ENCODE measurements around the gene LRP1B.

Gene LRP1B

DNA sequence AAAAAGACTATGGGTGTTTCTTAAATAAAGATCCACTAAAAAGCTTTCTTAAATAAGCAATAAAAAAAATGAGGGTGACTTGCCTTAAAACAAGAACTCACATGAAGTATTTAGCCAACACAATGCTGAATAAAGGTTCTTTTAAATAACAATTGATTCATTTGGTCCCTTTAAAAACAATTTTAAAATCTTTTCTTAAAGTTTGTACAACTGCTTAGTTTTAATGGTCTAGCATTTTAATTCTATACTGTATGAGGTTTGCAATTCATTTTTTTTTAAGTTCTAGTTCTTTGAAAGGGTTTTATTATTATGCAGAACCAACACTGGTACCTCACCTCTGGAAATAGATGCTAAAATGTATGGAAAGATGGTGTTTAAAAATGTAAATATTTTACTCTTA is 1017.5 kb downstream of the LRP1B start:
- no peaks in the 10 kb centered on the region for H3K79me2 ChIP-seq (ENCODE audit: control insufficient read depth, low read length)
- H3K9me3 ChIP-seq (ENCODE audit: control insufficient read depth, insufficient read depth, low read length), result peaks cover 3% of the 10 kb centered on the region; the same call in 1 of the 2 replicates
- no peaks in the 10 kb centered on the region for H3K4me1 ChIP-seq (ENCODE audit: control insufficient read depth, low read length)
- no peak for TF ChIP-seq EZH2phosphoT487 (IDR thresholded peaks at IDR 0.05; ENCODE audit: borderline replicate concordance, low read length)
- TF ChIP-seq, protein P1, sequence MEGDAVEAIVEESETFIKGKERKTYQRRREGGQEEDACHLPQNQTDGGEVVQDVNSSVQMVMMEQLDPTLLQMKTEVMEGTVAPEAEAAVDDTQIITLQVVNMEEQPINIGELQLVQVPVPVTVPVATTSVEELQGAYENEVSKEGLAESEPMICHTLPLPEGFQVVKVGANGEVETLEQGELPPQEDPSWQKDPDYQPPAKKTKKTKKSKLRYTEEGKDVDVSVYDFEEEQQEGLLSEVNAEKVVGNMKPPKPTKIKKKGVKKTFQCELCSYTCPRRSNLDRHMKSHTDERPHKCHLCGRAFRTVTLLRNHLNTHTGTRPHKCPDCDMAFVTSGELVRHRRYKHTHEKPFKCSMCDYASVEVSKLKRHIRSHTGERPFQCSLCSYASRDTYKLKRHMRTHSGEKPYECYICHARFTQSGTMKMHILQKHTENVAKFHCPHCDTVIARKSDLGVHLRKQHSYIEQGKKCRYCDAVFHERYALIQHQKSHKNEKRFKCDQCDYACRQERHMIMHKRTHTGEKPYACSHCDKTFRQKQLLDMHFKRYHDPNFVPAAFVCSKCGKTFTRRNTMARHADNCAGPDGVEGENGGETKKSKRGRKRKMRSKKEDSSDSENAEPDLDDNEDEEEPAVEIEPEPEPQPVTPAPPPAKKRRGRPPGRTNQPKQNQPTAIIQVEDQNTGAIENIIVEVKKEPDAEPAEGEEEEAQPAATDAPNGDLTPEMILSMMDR (IDR thresholded peaks at IDR 0.05; ENCODE audit: low read depth, low read length, poor library complexity, severe bottlenecking), result no peak
- no peaks in the 10 kb centered on the region for H3K36me3 ChIP-seq (ENCODE audit: control insufficient read depth, low read length)
- no peak overlapping the region for H3K27ac ChIP-seq (ENCODE audit: low read depth, low read length)
- no peaks in the 10 kb centered on the region; the same call in 1 of the 2 replicates for H3K9me2 ChIP-seq (replicated peaks; ENCODE audit: control insufficient read depth, low read length)
- no peaks in the 10 kb centered on the region for H3F3A ChIP-seq (ENCODE audit: control insufficient read depth, insufficient read depth)
- no peak overlapping the region for H3K4me2 ChIP-seq (ENCODE audit: low read length)
- no peaks in the 10 kb centered on the region for H3K27me3 ChIP-seq (ENCODE audit: control insufficient read depth, low read length)
- no peak overlapping the region for H3K4me3 ChIP-seq (ENCODE audit: low read length)
- H4K20me1 ChIP-seq (ENCODE audit: control insufficient read depth, insufficient read depth, low read depth, low read length), result no peaks in the 10 kb centered on the region

DNA sequence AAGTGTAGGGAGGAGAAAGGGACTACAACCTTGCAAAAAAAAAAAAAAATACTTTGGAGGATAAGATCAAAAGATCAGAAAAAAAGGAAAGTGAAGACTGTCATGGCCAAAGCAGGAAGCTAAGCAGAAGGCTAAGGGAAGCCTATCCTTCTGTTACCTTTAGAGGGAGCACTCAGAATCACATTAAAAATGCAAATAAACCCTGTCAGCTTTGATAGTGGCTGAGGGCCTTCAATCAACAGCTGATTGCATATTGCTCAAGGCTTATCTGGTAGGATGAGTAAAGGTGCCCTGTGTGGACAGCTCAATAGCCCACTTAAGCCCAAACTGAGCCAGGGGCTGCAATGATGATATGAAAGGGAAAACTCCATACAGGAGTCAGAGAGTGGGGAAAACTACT is 1021.2 kb downstream of the LRP1B start:
- H3K27ac ChIP-seq (ENCODE audit: low read depth, low read length), result no peak overlapping the region
- H3K27me3 ChIP-seq (ENCODE audit: control insufficient read depth, low read length), result no peaks in the 10 kb centered on the region
- no peaks in the 10 kb centered on the region for H3K79me2 ChIP-seq (ENCODE audit: control insufficient read depth, low read length)
- H3K9me2 ChIP-seq (replicated peaks; ENCODE audit: control insufficient read depth, low read length), result no peaks in the 10 kb centered on the region; the same call in 1 of the 2 replicates
- TF ChIP-seq, protein P1 (IDR thresholded peaks at IDR 0.05; ENCODE audit: low read depth, low read length, poor library complexity, severe bottlenecking), result no peak
- TF ChIP-seq EZH2phosphoT487 (IDR thresholded peaks at IDR 0.05; ENCODE audit: borderline replicate concordance, low read length), result no peak
- H3K4me2 ChIP-seq (ENCODE audit: low read length), result no peak overlapping the region
- H3K4me3 ChIP-seq (ENCODE audit: low read length), result no peak overlapping the region
- peaks cover 3% of the 10 kb centered on the region; the same call in 1 of the 2 replicates for H3K9me3 ChIP-seq (ENCODE audit: control insufficient read depth, insufficient read depth, low read length)
- no peaks in the 10 kb centered on the region for H3K36me3 ChIP-seq (ENCODE audit: control insufficient read depth, low read length)
- H3K4me1 ChIP-seq (ENCODE audit: control insufficient read depth, low read length), result no peaks in the 10 kb centered on the region
- no peaks in the 10 kb centered on the region for H3F3A ChIP-seq (ENCODE audit: control insufficient read depth, insufficient read depth)
- H4K20me1 ChIP-seq (ENCODE audit: control insufficient read depth, insufficient read depth, low read depth, low read length), result no peaks in the 10 kb centered on the region

DNA sequence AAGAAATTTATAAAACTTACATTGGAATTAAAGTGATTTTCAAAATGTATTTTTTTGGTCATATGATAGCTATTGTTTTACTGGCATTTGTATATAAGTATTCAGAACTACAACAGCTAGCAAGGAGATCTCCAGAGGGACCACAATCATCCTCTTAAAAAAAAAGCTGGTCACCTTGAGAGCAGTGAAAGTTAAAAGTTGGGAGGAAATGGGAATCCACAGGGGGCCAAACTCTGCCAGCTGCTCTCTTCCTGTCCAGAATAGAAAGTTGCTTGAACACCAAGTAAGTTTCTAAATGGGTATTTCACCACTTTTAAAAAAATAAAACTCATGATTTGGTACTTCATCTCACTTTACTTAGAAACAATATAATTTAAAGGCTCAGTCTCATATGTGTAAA is 1025.1 kb downstream of the LRP1B start:
- Histone ChIP-seq H3F3A (ENCODE audit: control insufficient read depth, insufficient read depth) (no peaks in the 10 kb centered on the region), H3K4me3 (ENCODE audit: low read length) (no peak overlapping the region), H3K79me2 (ENCODE audit: control insufficient read depth, low read length) (no peaks in the 10 kb centered on the region), H3K9me3 (ENCODE audit: control insufficient read depth, insufficient read depth, low read length) (no peaks in the 10 kb centered on the region; the same call in 1 of the 2 replicates), H3K4me2 (ENCODE audit: low read length) (no peak overlapping the region), H3K4me1 (ENCODE audit: control insufficient read depth, low read length) (no peaks in the 10 kb centered on the region), H3K27ac (ENCODE audit: low read depth, low read length) (no peak overlapping the region), H3K27me3 (ENCODE audit: control insufficient read depth, low read length) (no peaks in the 10 kb centered on the region), H4K20me1 (ENCODE audit: control insufficient read depth, insufficient read depth, low read depth, low read length) (no peaks in the 10 kb centered on the region), H3K36me3 (ENCODE audit: control insufficient read depth, low read length) (no peaks in the 10 kb centered on the region), H3K9me2 (replicated peaks; ENCODE audit: control insufficient read depth, low read length) (no peaks in the 10 kb centered on the region)
- TF ChIP-seq EZH2phosphoT487 (IDR thresholded peaks at IDR 0.05; ENCODE audit: borderline replicate concordance, low read length), result no peak
- TF ChIP-seq, protein P1 (IDR thresholded peaks at IDR 0.05; ENCODE audit: low read depth, low read length, poor library complexity, severe bottlenecking), result no peak
